Gastrocnemius medialis (tissue), 4 donors: ENCODE data around the gene C2orf80. TPM values are rescaled to one million over a fixed set of nuclear protein-coding genes. Genes with fewer than 3 reads are reported as not detected.

Source experiments
- ATAC-seq, 2 donors: fragments of 150-250 bp; one replicate each; pipeline ENCODE4 v1.9.1; 2016
- DNase-seq, 2 donors: peaks; one replicate each; pipeline ENCODE4 v3.0.0-alpha.2; 2019
- H3K27ac ChIP-seq, 4 donors: fragments of 200-600 bp; sonication (generic); 1 replicate in 1 of 4; 2 replicates in 3 of 4; pipeline ENCODE4 v1.5.1; 2016 to 2018; ENCODE audit warnings: mild to moderate bottlenecking in 2 of 4, moderate library complexity in 1 of 4
- H3K27me3 ChIP-seq, 3 donors: fragments of 200-600 bp; sonication (generic) in 2 of 3; 1 replicate in 1 of 3; 2 replicates in 2 of 3; pipeline versions ENCODE4 v1.5.1 to v1.6.0; 2016 to 2019; ENCODE audit warnings: mild to moderate bottlenecking in 1 of 3, moderate library complexity in 1 of 3
- H3K36me3 ChIP-seq, 2 donors: fragments of 200-600 bp; sonication (generic) in 1 of 2; one replicate each; pipeline ENCODE4 v1.5.1; 2017 to 2018
- H3K4me1 ChIP-seq, 2 donors: fragments of 200-600 bp; sonication (generic) in 1 of 2; one replicate each; pipeline ENCODE4 v1.5.1; 2016 to 2017; ENCODE audit warnings: mild to moderate bottlenecking in 2 of 2
- H3K4me3 ChIP-seq, 4 donors: fragments of 200-600 bp; sonication (generic) in 3 of 4; 1 replicate in 1 of 4; 2 replicates in 3 of 4; pipeline ENCODE4 v1.5.1; 2016 to 2019; ENCODE audit warnings: mild to moderate bottlenecking in 2 of 4
- H3K9me3 ChIP-seq, 3 donors: fragments of 200-600 bp; sonication (generic) in 2 of 3; 1 replicate in 1 of 3; 2 replicates in 2 of 3; pipeline ENCODE4 v1.5.1; 2016 to 2019
- CTCF ChIP-seq, 5 experiments: fragments of 450-650 bp in 3 of 5; fragments of 200-600 bp in 2 of 5; sonication (generic) in 2 of 5; IDR thresholded peaks in 4 of 5; conservative IDR thresholded peaks in 1 of 5; 1 replicate in 4 of 5; 2 replicates in 1 of 5; pipeline ENCODE4 v1.5.1; 2016 to 2019; ENCODE audit warnings: antibody characterized with exemption in 5 of 5, mild to moderate bottlenecking in 3 of 5, moderate library complexity in 3 of 5
- POLR2A ChIP-seq, 2 donors: fragments of 450-650 bp; IDR thresholded peaks; one replicate each; pipeline ENCODE4 v1.6.1; 2017; ENCODE audit warnings: antibody characterized with exemption in 2 of 2, mild to moderate bottlenecking in 2 of 2, moderate library complexity in 2 of 2
- in situ Hi-C, 4 donors: fragments of 200-750 bp; cut with MboI; loops; one replicate each; pipeline versions ENCODE4 v1.15.0 to v1.8.0; 2017; ENCODE audit warnings: low sequenced_read_pairs in 4 of 4
- intact Hi-C: fragments of 100-400 bp; cut with DNase I; formaldehyde crosslinking; loops from one replicate; pipeline ENCODE4 v1.15.1; 2023; ENCODE audit warnings: low total_unique reads
- total RNA-seq, 4 donors: library from RNA; depleted of rRNA; stranded (reverse); fragments of >200 nt; gene quantifications; one replicate each; pipeline versions ENCODE4 v1.1.0 to v1.2.3, GENCODE V29; 2016

Gene C2orf80
- total RNA-seq, 4 donors from 2014 or later: not detected

- Histone ChIP-seq H3K27me3 (peaks cover 0 to 3% (median 0%) of the 10 kb centered on the region in 3 donors), H3K4me1 (no peaks in the 10 kb centered on the region), H3K36me3 (no peaks in the 10 kb centered on the region), H3K27ac (no peak overlapping the region), H3K9me3 (no peaks in the 10 kb centered on the region), H3K4me3 (no peak overlapping the region)
- no peak for ATAC-seq
- in situ Hi-C loops (no loop called here), intact Hi-C loops (no loop called here)
- TF ChIP-seq POLR2A (IDR thresholded peaks at IDR 0.05): no peak
- TF ChIP-seq CTCF (IDR thresholded peaks at IDR 0.05 in 4 of 5, conservative IDR thresholded peaks at IDR 0.05 in 1 of 5): no peak
- no peak for DNase-seq
These were observed 24.7 kb downstream of the C2orf80 start for GRCh38 chr2:208164951-208165755.

GRCh38 chr2:208163489-208163888 lies 26.3 kb downstream of the C2orf80 start, which contains the start of gene CRYGA:
Gene CRYGA (minus strand): TSS chr2:208163589. CDS start chr2:208163556, 33 bp downstream.
- H3K27ac ChIP-seq: no peak within 1 kb of the TSS
- no peak for ATAC-seq
- intact Hi-C loops (no loop called here), in situ Hi-C loops (no loop called here)
- H3K4me1 ChIP-seq: no peaks in the 10 kb centered on the region
- H3K4me3 ChIP-seq: no peak within 1 kb of the TSS
- no peaks in the 10 kb centered on the region for H3K36me3 ChIP-seq
- no peak for TF ChIP-seq CTCF (IDR thresholded peaks at IDR 0.05 in 4 of 5, conservative IDR thresholded peaks at IDR 0.05 in 1 of 5)
- no peak for TF ChIP-seq POLR2A (IDR thresholded peaks at IDR 0.05)
- no peak for DNase-seq
- H3K27me3 ChIP-seq: peaks cover 0 to 3% (median 0%) of the 10 kb centered on the region in 3 donors
- H3K9me3 ChIP-seq: no peaks in the 10 kb centered on the region

GRCh38 chr2:208156439-208156838 lies 33.4 kb downstream of the C2orf80 start:
- in situ Hi-C loops: no loop called here
- ATAC-seq: no peak

GRCh38 chr2:208153156-208153555 lies 36.7 kb downstream of the C2orf80 start:
- no peak overlapping the region for H3K4me3 ChIP-seq
- H3K9me3 ChIP-seq: no peaks in the 10 kb centered on the region
- H3K36me3 ChIP-seq: no peaks in the 10 kb centered on the region
- DNase-seq (no peak), ATAC-seq (no peak)
- H3K4me1 ChIP-seq: no peaks in the 10 kb centered on the region
- in situ Hi-C loops: no loop called here
- H3K27ac ChIP-seq: no peak overlapping the region
- intact Hi-C loops: no loop called here
- H3K27me3 ChIP-seq: no peaks in the 10 kb centered on the region
- TF ChIP-seq POLR2A (IDR thresholded peaks at IDR 0.05) (no peak), CTCF (IDR thresholded peaks at IDR 0.05 in 4 of 5, conservative IDR thresholded peaks at IDR 0.05 in 1 of 5) (no peak)

More at GRCh38 chr2:208156439-208156838, 33.4 kb downstream of the C2orf80 start:
- DNase-seq: no peak
- Histone ChIP-seq H3K4me3 (no peak overlapping the region), H3K9me3 (no peaks in the 10 kb centered on the region), H3K4me1 (no peaks in the 10 kb centered on the region), H3K27ac (no peak overlapping the region), H3K27me3 (no peaks in the 10 kb centered on the region), H3K36me3 (no peaks in the 10 kb centered on the region)
- intact Hi-C loops: no loop called here
- no peak for TF ChIP-seq POLR2A (IDR thresholded peaks at IDR 0.05)
- no peak for TF ChIP-seq CTCF (IDR thresholded peaks at IDR 0.05 in 4 of 5, conservative IDR thresholded peaks at IDR 0.05 in 1 of 5)
